SK-N-MC (cell line): Measurements from ENCODE around the gene LAPTM5.

Experiments
- DNase-seq: peaks from one replicate; pipeline ENCODE4 v3.0.0-alpha.2; 2011; ENCODE audit warnings: low read depth, low spot score
- H3K27ac ChIP-seq: fragments of 200-600 bp; sonication (generic); 2 replicates; pipeline ENCODE4 v1.5.1; 2016; ENCODE audit warnings: mixed run types
- H3K36me3 ChIP-seq: fragments of 200-600 bp; sonication (generic); 2 replicates; pipeline ENCODE4 v1.6.1; 2017; ENCODE audit warnings: antibody characterized with exemption, low read length, mixed read lengths; ENCODE audit not compliant: insufficient read depth
- H3K4me3 ChIP-seq: fragments of 200-600 bp; sonication (generic); 2 replicates; pipeline ENCODE4 v1.5.1; 2016
- H3K9ac ChIP-seq: fragments of 200-600 bp; sonication (generic); 2 replicates; pipeline ENCODE4 v1.8.0; 2017; ENCODE audit warnings: mixed run types, mixed read lengths; ENCODE audit not compliant: insufficient read length
- H3K9me3 ChIP-seq: fragments of 200-600 bp; sonication (generic); 2 replicates; pipeline ENCODE4 v1.6.1; 2017; ENCODE audit warnings: low read depth, mild to moderate bottlenecking, antibody characterized with exemption, low read length, moderate library complexity, mixed read lengths
- EZH2 ChIP-seq: fragments of 200-600 bp; sonication (generic); IDR thresholded peaks from one replicate; pipeline ENCODE4 v1.6.1; 2017; ENCODE audit warnings: antibody characterized with exemption
- FOXP2 ChIP-seq: optimal IDR thresholded peaks from 2 replicates; pipeline ENCODE3; 2011; ENCODE audit warnings: mild to moderate bottlenecking, moderate library complexity; ENCODE audit not compliant: insufficient read depth; ENCODE audit errors: extremely low read length, control extremely low read depth
- POLR2AphosphoS5 ChIP-seq: IDR thresholded peaks from 2 replicates; pipeline ENCODE4 v1.6.1; 2012; ENCODE audit warnings: mild to moderate bottlenecking, low read depth, low read length, borderline replicate concordance

LAPTM5 gene, protein sequence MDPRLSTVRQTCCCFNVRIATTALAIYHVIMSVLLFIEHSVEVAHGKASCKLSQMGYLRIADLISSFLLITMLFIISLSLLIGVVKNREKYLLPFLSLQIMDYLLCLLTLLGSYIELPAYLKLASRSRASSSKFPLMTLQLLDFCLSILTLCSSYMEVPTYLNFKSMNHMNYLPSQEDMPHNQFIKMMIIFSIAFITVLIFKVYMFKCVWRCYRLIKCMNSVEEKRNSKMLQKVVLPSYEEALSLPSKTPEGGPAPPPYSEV

DNA sequence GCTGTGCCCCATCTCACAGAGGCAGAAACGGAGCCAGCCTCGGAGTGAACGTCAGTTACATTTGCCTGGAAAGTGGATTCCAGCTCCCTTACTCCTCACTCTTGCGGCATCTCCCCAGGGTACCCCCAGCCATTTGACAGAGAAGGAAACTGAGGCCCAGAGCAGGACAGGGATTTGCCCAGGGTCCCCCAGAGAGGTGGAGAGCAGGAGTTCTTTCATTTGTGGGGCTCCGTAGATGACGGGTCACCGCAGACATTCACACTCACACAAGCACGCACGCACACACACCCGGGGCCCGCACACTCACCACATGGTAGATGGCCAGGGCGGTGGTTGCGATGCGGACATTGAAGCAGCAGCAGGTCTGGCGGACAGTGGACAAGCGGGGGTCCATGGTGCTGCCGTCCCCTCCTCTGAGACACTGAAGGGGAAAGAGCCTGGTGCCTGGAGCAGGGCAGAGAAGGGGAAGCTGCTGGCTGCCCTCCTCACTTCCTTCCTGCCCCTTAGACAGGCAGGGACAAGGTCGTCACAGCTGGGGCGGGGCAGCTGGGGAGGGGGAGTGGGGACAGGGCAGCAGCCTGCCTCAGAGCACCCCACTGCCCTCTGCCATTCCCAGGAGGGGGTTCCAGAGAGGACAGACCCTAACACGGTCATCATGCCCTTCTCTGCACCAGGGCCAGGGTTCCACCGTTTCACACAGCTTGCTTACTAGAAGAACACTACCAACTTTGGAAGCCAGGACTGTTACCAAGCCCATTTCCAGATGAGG is at the start of gene LAPTM5:
TSS of gene LAPTM5 (minus strand) at position 423 of the 769 bp plus-strand sequence. CDS start at position 394, 29 bp downstream.
- TF ChIP-seq FOXP2 (no peak), POLR2AphosphoS5 (no peak), EZH2 (no peak)
- Histone ChIP-seq H3K27ac (no peak within 1 kb of the TSS), H3K9ac (no peak within 1 kb of the TSS), H3K36me3 (no peaks in the 10 kb centered on the region), H3K4me3 (no peak within 1 kb of the TSS), H3K9me3 (no peaks in the 10 kb centered on the region)
- DNase-seq, result no peak

DNA sequence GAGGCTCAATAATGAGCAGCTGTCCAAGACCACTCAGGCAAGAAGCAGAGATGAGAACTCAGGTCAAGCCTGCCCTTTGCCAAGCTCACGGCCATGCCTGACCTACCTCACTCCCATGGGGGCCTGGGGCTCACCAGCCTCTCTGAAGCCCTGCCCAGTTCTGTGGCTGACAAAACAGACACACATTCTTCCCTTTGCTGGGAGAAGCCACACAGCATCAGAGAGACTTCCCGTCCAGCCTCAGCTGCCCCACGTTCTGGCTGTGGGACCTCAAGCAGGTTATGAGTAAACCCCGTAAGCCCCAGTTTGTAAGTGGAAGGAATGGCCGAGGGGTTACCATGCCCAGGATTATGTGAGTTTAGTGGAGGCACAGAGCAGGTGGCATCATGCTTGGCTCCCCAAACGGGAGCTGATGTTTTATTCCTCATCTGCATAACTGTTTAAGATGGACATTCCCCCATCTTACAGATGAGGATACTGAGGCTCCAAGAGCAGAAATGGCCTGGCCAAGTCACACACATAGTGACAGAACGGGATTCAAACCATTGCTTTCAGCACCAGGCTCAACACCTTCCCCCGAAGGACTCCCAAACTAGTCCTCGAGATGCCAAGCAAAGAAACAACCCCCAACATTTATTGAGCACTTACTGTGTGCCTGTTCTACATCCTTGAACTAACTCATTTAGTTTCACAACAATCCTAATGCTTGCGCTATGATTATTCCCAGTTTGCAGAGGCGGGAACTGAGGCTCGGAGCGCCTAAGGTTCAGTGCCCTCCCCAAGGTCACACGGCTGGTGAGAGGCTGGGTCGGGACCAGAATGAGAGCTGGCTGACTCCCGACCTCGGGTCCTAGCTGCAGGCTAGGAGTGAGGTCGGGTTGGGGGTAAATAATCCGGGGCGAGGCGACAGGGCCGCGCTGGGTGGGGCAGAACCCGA is 49.1 kb upstream of the LAPTM5 start:
- H3K4me3 ChIP-seq, result peak overlapping the region; percentile 15; the same call in 1 of the 2 replicates
- no peak overlapping the region for H3K27ac ChIP-seq
- no peaks in the 10 kb centered on the region for H3K9me3 ChIP-seq
- no peak for TF ChIP-seq EZH2
- no peak for TF ChIP-seq POLR2AphosphoS5
- no peak for TF ChIP-seq FOXP2
- DNase-seq, result no peak
- no peaks in the 10 kb centered on the region for H3K36me3 ChIP-seq
- no peak overlapping the region for H3K9ac ChIP-seq

DNA sequence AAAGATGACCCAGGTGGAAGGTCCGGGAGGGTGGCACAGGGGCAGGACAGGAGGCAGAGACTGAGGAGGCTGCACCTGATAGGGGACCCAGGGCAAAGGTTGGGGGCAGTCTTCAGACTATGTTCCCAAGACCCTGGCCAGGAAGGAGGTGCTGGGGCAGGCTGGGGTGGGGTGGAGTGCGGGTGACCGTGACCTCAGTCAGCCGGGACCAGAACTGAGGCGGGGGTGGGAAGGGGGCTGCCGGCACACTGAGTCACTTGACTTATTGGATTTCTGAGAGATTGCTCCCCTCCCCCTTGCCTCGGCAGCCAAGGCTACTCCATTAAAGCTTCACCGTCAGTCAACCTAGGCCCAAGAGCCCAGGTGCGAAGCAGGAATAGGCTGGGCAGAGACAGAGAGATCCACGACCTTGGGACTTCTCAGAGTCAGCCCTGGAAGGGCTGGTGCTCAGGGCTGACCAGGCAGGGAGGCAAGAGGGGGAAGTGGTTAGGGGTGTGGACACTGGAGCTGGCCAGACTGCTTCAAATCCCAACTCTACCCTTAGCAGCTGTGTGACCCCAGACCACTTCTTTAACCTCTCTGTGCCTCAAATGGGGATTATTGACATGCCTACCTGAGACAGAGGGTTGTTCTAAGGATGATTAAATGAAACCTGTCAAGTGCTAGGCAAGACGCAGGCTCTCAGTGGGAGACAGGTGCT is 47.9 kb upstream of the LAPTM5 start:
- no peak overlapping the region for H3K27ac ChIP-seq
- no peak overlapping the region for H3K9ac ChIP-seq
- DNase-seq, result no peak
- TF ChIP-seq POLR2AphosphoS5 (no peak), FOXP2 (no peak), EZH2 (no peak)
- H3K4me3 ChIP-seq, result no peak overlapping the region
- no peaks in the 10 kb centered on the region for H3K36me3 ChIP-seq
- H3K9me3 ChIP-seq, result no peaks in the 10 kb centered on the region

DNA sequence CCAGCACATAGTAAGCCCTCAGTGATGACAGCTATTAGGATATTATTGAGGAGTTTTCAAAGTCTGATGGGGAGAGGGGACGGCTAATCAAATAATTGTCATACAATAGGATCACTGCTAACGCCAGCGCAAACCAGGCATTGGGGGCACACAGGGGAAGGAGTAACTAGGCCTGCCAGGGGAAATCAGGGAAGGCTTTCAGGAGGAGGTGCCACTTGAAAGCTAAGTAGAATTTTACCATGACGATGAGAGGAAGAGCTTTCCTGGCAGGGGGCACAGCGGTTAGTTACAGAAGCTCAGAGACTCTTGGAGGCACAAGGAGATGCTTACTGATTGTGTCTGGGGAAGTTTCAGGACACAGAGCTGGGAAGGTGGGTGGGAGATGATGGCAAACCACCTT is 47.2 kb upstream of the LAPTM5 start:
- Histone ChIP-seq H3K27ac (no peak overlapping the region), H3K9me3 (no peaks in the 10 kb centered on the region), H3K36me3 (no peaks in the 10 kb centered on the region), H3K4me3 (no peak overlapping the region), H3K9ac (no peak overlapping the region)
- TF ChIP-seq EZH2, result no peak
- no peak for TF ChIP-seq POLR2AphosphoS5
- TF ChIP-seq FOXP2, result no peak
- DNase-seq, result no peak

DNA sequence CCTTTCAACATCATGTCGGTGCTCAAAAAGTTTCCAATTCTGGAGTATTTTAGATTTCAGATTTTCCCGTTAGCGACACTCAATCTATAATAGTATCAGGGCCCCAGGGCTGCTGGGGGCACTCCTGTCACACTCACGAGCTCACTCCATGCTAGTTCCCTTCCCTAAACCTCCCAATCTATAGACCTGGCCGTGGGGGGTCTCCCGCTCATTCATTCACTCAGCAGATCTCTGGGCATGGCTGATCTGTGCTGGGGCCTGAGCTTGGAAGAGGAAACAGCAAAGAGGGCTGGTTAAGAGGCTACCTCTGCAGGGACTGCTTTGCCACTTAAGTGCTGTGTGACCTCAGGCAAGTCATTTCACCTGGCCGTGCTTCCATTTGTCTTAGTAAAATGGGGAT is 46.8 kb upstream of the LAPTM5 start:
- Histone ChIP-seq H3K36me3 (no peaks in the 10 kb centered on the region), H3K27ac (no peak overlapping the region), H3K9me3 (no peaks in the 10 kb centered on the region), H3K9ac (no peak overlapping the region), H3K4me3 (no peak overlapping the region)
- TF ChIP-seq POLR2AphosphoS5 (no peak), FOXP2 (no peak), EZH2 (no peak)
- DNase-seq, result no peak

DNA sequence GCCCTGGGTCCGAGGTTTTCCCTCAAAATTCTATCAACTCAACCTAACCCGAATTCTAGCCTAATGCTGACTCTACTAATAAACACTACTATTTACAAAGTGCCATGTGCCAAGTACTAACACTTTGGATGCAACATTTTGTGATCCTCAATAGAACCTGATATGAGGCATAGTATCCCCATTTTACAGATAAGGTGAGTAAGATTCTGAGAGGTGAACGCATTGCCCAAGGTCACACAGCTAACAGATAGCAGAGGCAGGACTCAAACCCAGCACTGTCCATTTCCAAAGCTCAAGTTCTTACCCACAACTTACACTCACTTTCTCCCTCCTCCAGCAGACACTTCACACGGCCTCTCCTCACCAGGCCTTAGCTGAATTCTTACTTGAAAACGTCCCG is 46.0 kb upstream of the LAPTM5 start:
- DNase-seq, result no peak
- Histone ChIP-seq H3K36me3 (no peaks in the 10 kb centered on the region), H3K4me3 (no peak overlapping the region), H3K9me3 (no peaks in the 10 kb centered on the region), H3K9ac (no peak overlapping the region), H3K27ac (no peak overlapping the region)
- no peak for TF ChIP-seq POLR2AphosphoS5
- no peak for TF ChIP-seq FOXP2
- no peak for TF ChIP-seq EZH2

DNA sequence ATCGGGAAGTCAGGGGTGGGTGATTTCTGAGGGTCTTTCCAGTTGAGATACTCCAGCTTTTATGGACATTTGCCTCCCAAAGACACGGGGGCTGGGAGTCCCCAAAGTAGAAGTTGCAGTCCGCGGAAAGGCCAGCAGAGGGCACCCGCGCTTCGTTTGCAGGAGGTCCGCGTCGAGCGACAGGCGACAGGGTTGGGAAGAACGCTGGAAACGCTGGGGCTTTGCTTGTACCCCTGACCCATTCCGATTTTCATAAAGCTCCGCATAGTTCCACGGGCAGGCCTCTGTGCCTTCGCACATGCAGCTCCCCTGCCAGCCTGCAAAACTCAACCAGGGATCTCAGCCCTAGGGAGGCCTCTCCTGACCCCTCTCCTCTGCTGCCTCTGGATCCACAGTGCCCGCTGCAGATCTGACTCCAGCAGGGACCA is 44.2 kb upstream of the LAPTM5 start:
- no peaks in the 10 kb centered on the region for H3K9me3 ChIP-seq
- no peak overlapping the region for H3K4me3 ChIP-seq
- H3K36me3 ChIP-seq, result no peaks in the 10 kb centered on the region
- no peak for DNase-seq
- no peak overlapping the region for H3K9ac ChIP-seq
- TF ChIP-seq EZH2 (no peak), FOXP2 (no peak), POLR2AphosphoS5 (no peak)
- H3K27ac ChIP-seq, result no peak overlapping the region

DNA sequence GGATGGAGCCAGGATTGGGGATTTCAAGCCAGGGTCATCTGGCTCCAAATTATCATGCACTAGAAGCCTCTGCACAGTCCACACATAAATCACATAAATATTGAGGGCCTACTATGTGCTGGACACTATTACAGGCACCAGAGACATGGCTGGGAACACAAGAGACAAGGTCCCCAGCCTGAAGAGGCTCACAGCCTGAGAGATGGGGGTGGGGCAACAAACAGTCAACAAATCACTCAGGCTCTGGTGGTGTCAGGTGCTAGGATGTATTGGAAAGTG is 41.6 kb upstream of the LAPTM5 start:
- TF ChIP-seq FOXP2 (no peak), EZH2 (no peak), POLR2AphosphoS5 (no peak)
- Histone ChIP-seq H3K4me3 (no peak overlapping the region), H3K9ac (no peak overlapping the region), H3K27ac (no peak overlapping the region), H3K36me3 (no peaks in the 10 kb centered on the region), H3K9me3 (no peaks in the 10 kb centered on the region)
- no peak for DNase-seq
